DMS153 treated with DMSO at 0.1 percent for 48 hours (cell line): Measurements from ENCODE around the gene PRMT1.

ENCODE experiments used
- DNase-seq: peaks from one replicate; lab custom pipeline; 2025; ENCODE audit not compliant: unreplicated experiment; lab: John Stamatoyannopoulos, UW

The PRMT1 gene

GRCh38 chr19:49667473-49667872 lies 9.6 kb upstream of the PRMT1 start:
- DNase-seq: no peak

GRCh38 chr19:49669516-49669915 lies 7.6 kb upstream of the PRMT1 start:
- DNase-seq: no peak

GRCh38 chr19:49672131-49672919 lies 4.7 kb upstream of the PRMT1 start:
- DNase-seq: peak; percentile 67

GRCh38 chr19:49676136-49676783 lies 811 bp upstream of the PRMT1 start:
- DNase-seq: peak; percentile 85

GRCh38 chr19:49676784-49677230 lies 264 bp upstream of the PRMT1 start:
- peak; percentile 98 for DNase-seq

- no peak for DNase-seq
Measured at GRCh38 chr19:49677901-49678674, 1.0 kb downstream of the PRMT1 start.

GRCh38 chr19:49678985-49679770 lies 2.1 kb downstream of the PRMT1 start:
- DNase-seq: no peak

GRCh38 chr19:49679771-49680413 lies 2.8 kb downstream of the PRMT1 start:
- DNase-seq: no peak

GRCh38 chr19:49680421-49681351 lies 3.6 kb downstream of the PRMT1 start:
- peak; percentile 85 for DNase-seq

GRCh38 chr19:49681830-49682229 lies 4.8 kb downstream of the PRMT1 start:
- no peak for DNase-seq

GRCh38 chr19:49682274-49682673 lies 5.2 kb downstream of the PRMT1 start:
- DNase-seq: no peak

GRCh38 chr19:49683814-49684250 lies 6.8 kb downstream of the PRMT1 start:
- no peak for DNase-seq

- DNase-seq: no peak
Measured at GRCh38 chr19:49684251-49684982, 7.3 kb downstream of the PRMT1 start.

GRCh38 chr19:49684983-49685553 lies 8.0 kb downstream of the PRMT1 start:
- DNase-seq: no peak

- no peak for DNase-seq
Measured at GRCh38 chr19:49685845-49686332, 8.8 kb downstream of the PRMT1 start.

GRCh38 chr19:49686503-49687088 lies 9.5 kb downstream of the PRMT1 start:
- no peak for DNase-seq

GRCh38 chr19:49687150-49687549 lies 10.1 kb downstream of the PRMT1 start:
- no peak for DNase-seq
